ENCODE data around the gene CDH13.

CDH13 gene

GRCh38 chr16:83010776-83011720 is 384.3 kb downstream of the CDH13 start:
- no peak for TF ChIP-seq ZNF274 (IDR thresholded peaks at IDR 0.05; ENCODE audit: low read depth, low read length)

GRCh38 chr16:83011939-83012338 is 385.2 kb downstream of the CDH13 start:
- no peak for TF ChIP-seq ZNF274 (IDR thresholded peaks at IDR 0.05; ENCODE audit: low read depth, low read length)
- H3K4me3 ChIP-seq (ENCODE audit: low read length), result no peak overlapping the region

More at GRCh38 chr16:83010776-83011720, 384.3 kb downstream of the CDH13 start:
- H3K4me3 ChIP-seq (ENCODE audit: low read length), result no peak overlapping the region

GRCh38 chr16:83013071-83013470 is 386.3 kb downstream of the CDH13 start:
- TF ChIP-seq ZNF274 (IDR thresholded peaks at IDR 0.05; ENCODE audit: low read depth, low read length), result no peak
- H3K4me3 ChIP-seq (ENCODE audit: low read length), result no peak overlapping the region

- TF ChIP-seq ZNF274 (IDR thresholded peaks at IDR 0.05; ENCODE audit: low read depth, low read length), result no peak
- H3K4me3 ChIP-seq (ENCODE audit: low read length), result no peak overlapping the region
These were observed 393.2 kb downstream of the CDH13 start for GRCh38 chr16:83019963-83020362.

- TF ChIP-seq ZNF274 (IDR thresholded peaks at IDR 0.05; ENCODE audit: low read depth, low read length), result no peak
- H3K4me3 ChIP-seq (ENCODE audit: low read length), result no peak overlapping the region
These were observed 394.3 kb downstream of the CDH13 start for GRCh38 chr16:83021045-83021444.

- TF ChIP-seq ZNF274 (IDR thresholded peaks at IDR 0.05; ENCODE audit: low read depth, low read length), result no peak
- H3K4me3 ChIP-seq (ENCODE audit: low read length), result no peak overlapping the region
These were observed 395.0 kb downstream of the CDH13 start for GRCh38 chr16:83021746-83022145.

- no peak overlapping the region for H3K4me3 ChIP-seq (ENCODE audit: low read length)
- TF ChIP-seq ZNF274 (IDR thresholded peaks at IDR 0.05; ENCODE audit: low read depth, low read length), result no peak
These were observed 396.2 kb downstream of the CDH13 start for GRCh38 chr16:83023011-83023410.

GRCh38 chr16:83023640-83024039 is 396.9 kb downstream of the CDH13 start:
- H3K4me3 ChIP-seq (ENCODE audit: low read length), result no peak overlapping the region
- TF ChIP-seq ZNF274 (IDR thresholded peaks at IDR 0.05; ENCODE audit: low read depth, low read length), result no peak

- no peak for TF ChIP-seq ZNF274 (IDR thresholded peaks at IDR 0.05; ENCODE audit: low read depth, low read length)
- no peak overlapping the region for H3K4me3 ChIP-seq (ENCODE audit: low read length)
These were observed 401.2 kb downstream of the CDH13 start for GRCh38 chr16:83027973-83028372.

- TF ChIP-seq ZNF274 (IDR thresholded peaks at IDR 0.05; ENCODE audit: low read depth, low read length), result no peak
- H3K4me3 ChIP-seq (ENCODE audit: low read length), result no peak overlapping the region
These were observed 402.7 kb downstream of the CDH13 start for GRCh38 chr16:83029467-83029866.

- no peak for TF ChIP-seq ZNF274 (IDR thresholded peaks at IDR 0.05; ENCODE audit: low read depth, low read length)
- H3K4me3 ChIP-seq (ENCODE audit: low read length), result no peak overlapping the region
These were observed 404.8 kb downstream of the CDH13 start for GRCh38 chr16:83031524-83031923.

- TF ChIP-seq ZNF274 (IDR thresholded peaks at IDR 0.05; ENCODE audit: low read depth, low read length), result no peak
- H3K4me3 ChIP-seq (ENCODE audit: low read length), result no peak overlapping the region
These were observed 410.3 kb downstream of the CDH13 start for GRCh38 chr16:83037102-83037501.

GRCh38 chr16:83037884-83038283 is 411.1 kb downstream of the CDH13 start:
- H3K4me3 ChIP-seq (ENCODE audit: low read length), result no peak overlapping the region
- no peak for TF ChIP-seq ZNF274 (IDR thresholded peaks at IDR 0.05; ENCODE audit: low read depth, low read length)

GRCh38 chr16:83040174-83040573 is 413.4 kb downstream of the CDH13 start:
- TF ChIP-seq ZNF274 (IDR thresholded peaks at IDR 0.05; ENCODE audit: low read depth, low read length), result no peak
- H3K4me3 ChIP-seq (ENCODE audit: low read length), result no peak overlapping the region

GRCh38 chr16:83044589-83044988 is 417.8 kb downstream of the CDH13 start:
- no peak for TF ChIP-seq ZNF274 (IDR thresholded peaks at IDR 0.05; ENCODE audit: low read depth, low read length)
- H3K4me3 ChIP-seq (ENCODE audit: low read length), result no peak overlapping the region
